ENCODE results near the gene ABCA10. TPM values are rescaled to one million over a fixed set of nuclear protein-coding genes. Genes with fewer than 3 reads are reported as not detected.

ABCA10 gene
- total and polyA plus RNA-seq, 2 donors (not counting 1 experiment from before 2014, with no cell fraction given) = 0.55 to 1.9 TPM

DNA sequence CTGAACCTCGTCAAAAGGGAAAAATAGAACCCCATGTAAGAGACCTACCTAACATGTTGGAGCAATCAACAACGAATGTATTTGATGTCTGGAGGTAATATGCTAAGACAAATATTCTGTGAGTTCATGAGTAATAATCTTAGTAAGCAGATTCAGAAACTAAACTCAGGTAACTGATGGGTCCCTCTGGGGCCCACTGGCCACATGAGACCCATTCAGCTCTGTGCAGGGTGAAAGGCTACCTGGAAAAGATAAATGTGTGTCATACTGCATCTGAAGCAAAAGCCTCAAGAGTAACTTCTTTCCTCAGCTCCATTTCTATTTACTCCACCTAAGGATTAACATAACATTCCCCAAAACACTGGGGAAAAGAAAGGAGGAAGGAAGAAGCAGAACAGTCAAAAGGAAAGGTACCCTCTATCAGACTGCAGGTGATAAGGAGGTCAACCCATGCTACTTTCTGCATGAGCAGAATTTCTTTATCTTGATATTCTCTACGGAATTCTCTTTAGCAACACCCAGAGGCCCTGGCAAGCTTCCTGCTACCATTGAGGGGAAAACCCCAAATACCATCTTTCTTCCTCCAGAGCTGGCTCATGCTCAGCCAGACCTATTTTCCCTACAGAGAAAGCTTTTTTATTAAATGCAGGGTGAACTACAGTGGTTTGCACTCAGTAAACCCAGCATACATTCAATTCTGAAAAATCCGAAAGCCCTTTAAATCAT lies 49.2 kb downstream of the ABCA10 start:
- Histone ChIP-seq H2AFZ (ENCODE audit: insufficient read depth, low read depth, low read length, poor library complexity, severe bottlenecking) (no peak overlapping the region), H3K9ac (ENCODE audit: low read length) (no peak overlapping the region), H4K20me1 (ENCODE audit: control insufficient read depth, insufficient read depth, low read length, poor library complexity, severe bottlenecking) (no peaks in the 10 kb centered on the region), H3K27ac (ENCODE audit: low read length in 2 of 2) (no peak overlapping the region), H3K4me3 (ENCODE audit: control extremely low read depth in 1 of 5, extremely low read depth in 1 of 5, insufficient read depth in 1 of 5, low read depth in 2 of 5, low read length in 4 of 5) (no peak overlapping the region), H3K36me3 (replicated peaks in 1 of 2; ENCODE audit: control extremely low read depth in 1 of 2, control insufficient read depth in 1 of 2, extremely low read depth in 1 of 2, insufficient read depth in 2 of 2, low read length in 1 of 2) (no peaks in the 10 kb centered on the region), H3K27me3 (replicated peaks in 1 of 4; ENCODE audit: control extremely low read depth in 1 of 4, control insufficient read depth in 3 of 4, insufficient read depth in 4 of 4, low read length in 3 of 4) (no peaks in the 10 kb centered on the region), H3K79me2 (ENCODE audit: control insufficient read depth, insufficient read depth, low read length) (no peaks in the 10 kb centered on the region), H3K9me3 (ENCODE audit: control extremely low read depth in 1 of 3, control insufficient read depth in 2 of 3, insufficient read depth in 1 of 3, low read length in 2 of 3) (no peaks in the 10 kb centered on the region), H3K4me1 (ENCODE audit: control insufficient read depth in 2 of 2, insufficient read depth in 2 of 2, low read length in 2 of 2) (peaks cover 6 to 13% of the 10 kb centered on the region in 2 donors), H3K4me2 (replicated peaks; ENCODE audit: low read depth, low read length, poor library complexity, severe bottlenecking) (no peak overlapping the region)
- intact Hi-C loops (cut with micrococcal nuclease) = no loop called here
- Mint-ChIP-seq H3K4me3 (no peak overlapping the region), H3K27ac (peak overlapping the region; percentile 13), H3K9me3 (ENCODE audit: insufficient read depth) (no peaks in the 10 kb centered on the region), H3K27me3 (no peaks in the 10 kb centered on the region), H3K4me1 (peaks cover 26% of the 10 kb centered on the region)
- ATAC-seq (ENCODE audit: low read depth) (no peak), DNase-seq (no peak)
- POLR2A ChIA-PET = no interaction called here
- no peak for TF ChIP-seq EZH2 (IDR thresholded peaks at IDR 0.05; ENCODE audit: borderline replicate concordance, insufficient read depth, low read depth, low read length, poor library complexity, severe bottlenecking)
- TF ChIP-seq, protein P1, sequence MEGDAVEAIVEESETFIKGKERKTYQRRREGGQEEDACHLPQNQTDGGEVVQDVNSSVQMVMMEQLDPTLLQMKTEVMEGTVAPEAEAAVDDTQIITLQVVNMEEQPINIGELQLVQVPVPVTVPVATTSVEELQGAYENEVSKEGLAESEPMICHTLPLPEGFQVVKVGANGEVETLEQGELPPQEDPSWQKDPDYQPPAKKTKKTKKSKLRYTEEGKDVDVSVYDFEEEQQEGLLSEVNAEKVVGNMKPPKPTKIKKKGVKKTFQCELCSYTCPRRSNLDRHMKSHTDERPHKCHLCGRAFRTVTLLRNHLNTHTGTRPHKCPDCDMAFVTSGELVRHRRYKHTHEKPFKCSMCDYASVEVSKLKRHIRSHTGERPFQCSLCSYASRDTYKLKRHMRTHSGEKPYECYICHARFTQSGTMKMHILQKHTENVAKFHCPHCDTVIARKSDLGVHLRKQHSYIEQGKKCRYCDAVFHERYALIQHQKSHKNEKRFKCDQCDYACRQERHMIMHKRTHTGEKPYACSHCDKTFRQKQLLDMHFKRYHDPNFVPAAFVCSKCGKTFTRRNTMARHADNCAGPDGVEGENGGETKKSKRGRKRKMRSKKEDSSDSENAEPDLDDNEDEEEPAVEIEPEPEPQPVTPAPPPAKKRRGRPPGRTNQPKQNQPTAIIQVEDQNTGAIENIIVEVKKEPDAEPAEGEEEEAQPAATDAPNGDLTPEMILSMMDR (IDR thresholded peaks at IDR 0.05) = no peak
- CTCF ChIA-PET = no interaction called here
- 0% methylated on average over 1 of the region's 4 CpGs for WGBS (ENCODE audit: insufficient coverage)

DNA sequence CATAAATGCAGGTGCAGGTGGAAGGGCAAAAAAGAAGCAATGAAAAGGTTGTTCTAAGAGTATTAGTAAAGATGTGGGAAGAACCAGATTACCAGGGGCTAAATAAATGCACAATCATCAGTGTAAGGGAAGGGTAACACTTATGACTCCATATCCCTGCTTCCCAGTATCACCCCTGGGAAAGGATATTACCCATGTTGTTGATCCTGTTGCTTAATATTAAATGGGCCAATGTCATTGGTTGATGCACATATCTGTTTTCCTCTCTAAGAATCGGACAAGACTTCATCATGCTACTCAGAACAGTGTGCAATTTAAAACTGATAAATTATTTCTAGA lies 52.2 kb downstream of the ABCA10 start:
- H4K20me1 ChIP-seq (ENCODE audit: control insufficient read depth, insufficient read depth, low read length, poor library complexity, severe bottlenecking) = no peaks in the 10 kb centered on the region
- Mint-ChIP-seq H3K27ac (no peak overlapping the region), H3K4me3 (no peak overlapping the region), H3K27me3 (no peaks in the 10 kb centered on the region), H3K4me1 (peaks cover 26% of the 10 kb centered on the region), H3K9me3 (ENCODE audit: insufficient read depth) (no peaks in the 10 kb centered on the region)
- H3K79me2 ChIP-seq (ENCODE audit: control insufficient read depth, insufficient read depth, low read length) = no peaks in the 10 kb centered on the region
- ChIA-PET POLR2A (no interaction called here), CTCF (no interaction called here)
- no peak overlapping the region for H3K4me2 ChIP-seq (replicated peaks; ENCODE audit: low read depth, low read length, poor library complexity, severe bottlenecking)
- no peak for TF ChIP-seq EZH2 (IDR thresholded peaks at IDR 0.05; ENCODE audit: borderline replicate concordance, insufficient read depth, low read depth, low read length, poor library complexity, severe bottlenecking)
- TF ChIP-seq, protein P1 (IDR thresholded peaks at IDR 0.05) = no peak
- intact Hi-C loops (cut with micrococcal nuclease) = no loop called here
- no CpG with 5 or more reads among the region's 1 CpG for WGBS (ENCODE audit: insufficient coverage)
- H3K36me3 ChIP-seq (replicated peaks in 1 of 2; ENCODE audit: control extremely low read depth in 1 of 2, control insufficient read depth in 1 of 2, extremely low read depth in 1 of 2, insufficient read depth in 2 of 2, low read length in 1 of 2) = no peaks in the 10 kb centered on the region
- H3K27me3 ChIP-seq (replicated peaks in 1 of 4; ENCODE audit: control extremely low read depth in 1 of 4, control insufficient read depth in 3 of 4, insufficient read depth in 4 of 4, low read length in 3 of 4) = no peaks in the 10 kb centered on the region
- DNase-seq (no peak), ATAC-seq (ENCODE audit: low read depth) (no peak)
- H2AFZ ChIP-seq (ENCODE audit: insufficient read depth, low read depth, low read length, poor library complexity, severe bottlenecking) = no peak overlapping the region
- H3K9ac ChIP-seq (ENCODE audit: low read length) = no peak overlapping the region
- H3K4me3 ChIP-seq (ENCODE audit: control extremely low read depth in 1 of 5, extremely low read depth in 1 of 5, insufficient read depth in 1 of 5, low read depth in 2 of 5, low read length in 4 of 5) = no peak overlapping the region
- H3K9me3 ChIP-seq (ENCODE audit: control extremely low read depth in 1 of 3, control insufficient read depth in 2 of 3, insufficient read depth in 1 of 3, low read length in 2 of 3) = no peaks in the 10 kb centered on the region
- peaks cover 6 to 13% of the 10 kb centered on the region in 2 donors for H3K4me1 ChIP-seq (ENCODE audit: control insufficient read depth in 2 of 2, insufficient read depth in 2 of 2, low read length in 2 of 2)
- H3K27ac ChIP-seq (ENCODE audit: low read length in 2 of 2) = no peak overlapping the region
